ENCODE data around the gene PTPRG. TPM values are rescaled to one million over a fixed set of nuclear protein-coding genes. Genes with fewer than 3 reads are reported as not detected.

PTPRG gene
- total and polyA plus RNA-seq, 2 experiments from 2014 or later, result 8.5 to 34.9 TPM

- Histone ChIP-seq H4K20me1 (ENCODE audit: insufficient read depth, poor library complexity, severe bottlenecking) (peaks cover 6% of the 10 kb centered on the region), H2AFZ (no peak overlapping the region), H3K4me1 (ENCODE audit: insufficient read depth) (peaks cover 9% of the 10 kb centered on the region), H3K79me2 (peaks cover 65% of the 10 kb centered on the region), H3K36me3 (replicated peaks; ENCODE audit: insufficient read depth, low read depth) (no peaks in the 10 kb centered on the region), H3K9me3 (ENCODE audit: low read depth) (no peaks in the 10 kb centered on the region), H3K9me2 (replicated peaks; ENCODE audit: insufficient read depth) (no peaks in the 10 kb centered on the region), H3K27ac (no peak overlapping the region), H3K4me3 (no peak overlapping the region), H3K4me2 (peak overlapping the region; percentile 53), H3K27me3 (no peaks in the 10 kb centered on the region)
- WGBS (ENCODE audit: low lambda C conversion rate, missing lambda C conversion rate), result 68% methylated on average over 12 of the region's 12 CpGs
- DNase-seq (ENCODE audit: low spot score), result no peak
- TF ChIP-seq CTCF (IDR thresholded peaks at IDR 0.05; ENCODE audit: poor library complexity), result no peak
- no peak for TF ChIP-seq EZH2phosphoT487 (IDR thresholded peaks at IDR 0.05; ENCODE audit: low read depth, severe bottlenecking, unreplicated experiment)
- TF ChIP-seq EZH2 (IDR thresholded peaks at IDR 0.05; ENCODE audit: borderline replicate concordance), result no peak
Measured at GRCh38 chr3:61594144-61594963, 33.0 kb downstream of the PTPRG start.

GRCh38 chr3:61594964-61595285 is 33.6 kb downstream of the PTPRG start:
- 49% methylated on average over 9 of the region's 9 CpGs for WGBS (ENCODE audit: low lambda C conversion rate, missing lambda C conversion rate)
- H3K9me3 ChIP-seq (ENCODE audit: low read depth), result no peaks in the 10 kb centered on the region
- peaks cover 9% of the 10 kb centered on the region for H3K4me1 ChIP-seq (ENCODE audit: insufficient read depth)
- no peak overlapping the region for H2AFZ ChIP-seq
- H3K4me3 ChIP-seq, result no peak overlapping the region
- H4K20me1 ChIP-seq (ENCODE audit: insufficient read depth, poor library complexity, severe bottlenecking), result peaks cover 6% of the 10 kb centered on the region
- no peak overlapping the region for H3K27ac ChIP-seq
- H3K4me2 ChIP-seq, result peak overlapping the region; percentile 53
- H3K79me2 ChIP-seq, result peaks cover 65% of the 10 kb centered on the region
- no peak for DNase-seq (ENCODE audit: low spot score)
- no peaks in the 10 kb centered on the region for H3K36me3 ChIP-seq (replicated peaks; ENCODE audit: insufficient read depth, low read depth)
- H3K9me2 ChIP-seq (replicated peaks; ENCODE audit: insufficient read depth), result no peaks in the 10 kb centered on the region
- no peaks in the 10 kb centered on the region for H3K27me3 ChIP-seq
- TF ChIP-seq EZH2 (IDR thresholded peaks at IDR 0.05; ENCODE audit: borderline replicate concordance) (no peak), EZH2phosphoT487 (IDR thresholded peaks at IDR 0.05; ENCODE audit: low read depth, severe bottlenecking, unreplicated experiment) (no peak), CTCF (IDR thresholded peaks at IDR 0.05; ENCODE audit: poor library complexity) (no peak)

GRCh38 chr3:61595288-61595687 is 33.9 kb downstream of the PTPRG start:
- no peak overlapping the region for H3K27ac ChIP-seq
- H3K4me2 ChIP-seq, result peak overlapping the region; percentile 53
- no peaks in the 10 kb centered on the region for H3K36me3 ChIP-seq (replicated peaks; ENCODE audit: insufficient read depth, low read depth)
- TF ChIP-seq EZH2 (IDR thresholded peaks at IDR 0.05; ENCODE audit: borderline replicate concordance), result no peak
- no peak for TF ChIP-seq EZH2phosphoT487 (IDR thresholded peaks at IDR 0.05; ENCODE audit: low read depth, severe bottlenecking, unreplicated experiment)
- H3K9me3 ChIP-seq (ENCODE audit: low read depth), result no peaks in the 10 kb centered on the region
- H4K20me1 ChIP-seq (ENCODE audit: insufficient read depth, poor library complexity, severe bottlenecking), result peaks cover 6% of the 10 kb centered on the region
- H2AFZ ChIP-seq, result no peak overlapping the region
- WGBS (ENCODE audit: low lambda C conversion rate, missing lambda C conversion rate), result 0% methylated on average over 1 of the region's 1 CpG
- DNase-seq (ENCODE audit: low spot score), result no peak
- H3K79me2 ChIP-seq, result peaks cover 68% of the 10 kb centered on the region
- H3K4me1 ChIP-seq (ENCODE audit: insufficient read depth), result peaks cover 9% of the 10 kb centered on the region
- no peaks in the 10 kb centered on the region for H3K9me2 ChIP-seq (replicated peaks; ENCODE audit: insufficient read depth)
- H3K27me3 ChIP-seq, result no peaks in the 10 kb centered on the region
- H3K4me3 ChIP-seq, result no peak overlapping the region

- H2AFZ ChIP-seq, result no peak overlapping the region
- no peaks in the 10 kb centered on the region for H3K27me3 ChIP-seq
- WGBS (ENCODE audit: low lambda C conversion rate, missing lambda C conversion rate), result 88% methylated on average over 3 of the region's 3 CpGs
- peaks cover 9% of the 10 kb centered on the region for H3K4me1 ChIP-seq (ENCODE audit: insufficient read depth)
- H3K27ac ChIP-seq, result no peak overlapping the region
- TF ChIP-seq EZH2phosphoT487 (IDR thresholded peaks at IDR 0.05; ENCODE audit: low read depth, severe bottlenecking, unreplicated experiment) (no peak), EZH2 (IDR thresholded peaks at IDR 0.05; ENCODE audit: borderline replicate concordance) (no peak), CTCF (IDR thresholded peaks at IDR 0.05; ENCODE audit: poor library complexity) (no peak)
- peaks cover 68% of the 10 kb centered on the region for H3K79me2 ChIP-seq
- peaks cover 6% of the 10 kb centered on the region for H4K20me1 ChIP-seq (ENCODE audit: insufficient read depth, poor library complexity, severe bottlenecking)
- no peak overlapping the region for H3K4me3 ChIP-seq
- no peaks in the 10 kb centered on the region for H3K9me3 ChIP-seq (ENCODE audit: low read depth)
- DNase-seq (ENCODE audit: low spot score), result no peak
- H3K9me2 ChIP-seq (replicated peaks; ENCODE audit: insufficient read depth), result no peaks in the 10 kb centered on the region
- no peak overlapping the region for H3K4me2 ChIP-seq
- no peaks in the 10 kb centered on the region for H3K36me3 ChIP-seq (replicated peaks; ENCODE audit: insufficient read depth, low read depth)
Measured at GRCh38 chr3:61595826-61596225, 34.5 kb downstream of the PTPRG start.
